Upper lobe of right lung (tissue), 1 donor: ENCODE results near the gene HOXA10. TPM values are rescaled to one million over a fixed set of nuclear protein-coding genes. Genes with fewer than 3 reads are reported as not detected.

ENCODE experiments used
- ATAC-seq: fragments of 200-7000 bp; cut with Tn5 transposase; one replicate; pipeline ENCODE4 v1.9.1; 2020; ENCODE audit warnings: mild to moderate bottlenecking, moderate library complexity
- DNase-seq: peaks from one replicate; pipeline ENCODE4 v3.0.0-alpha.2; 2020
- H3K27ac ChIP-seq: fragments of 200-600 bp; one replicate; pipeline ENCODE4 v1.8.0; 2022
- H3K27me3 ChIP-seq: fragments of 200-600 bp; one replicate; pipeline ENCODE4 v1.8.0; 2022; ENCODE audit warnings: mild to moderate bottlenecking
- H3K36me3 ChIP-seq: fragments of 200-600 bp; one replicate; pipeline ENCODE4 v1.8.0; 2022
- H3K4me1 ChIP-seq: fragments of 200-600 bp; one replicate; pipeline ENCODE4 v1.8.0; 2022
- H3K4me3 ChIP-seq: fragments of 200-600 bp; one replicate; pipeline ENCODE4 v1.8.0; 2022; ENCODE audit warnings: mild to moderate bottlenecking
- H3K9me3 ChIP-seq: fragments of 200-600 bp; one replicate; pipeline ENCODE4 v1.8.0; 2022
- intact Hi-C: fragments of 100-400 bp; cut with DNase I; formaldehyde crosslinking; loops from one replicate; pipeline ENCODE4 v1.11.0; 2022
- total RNA-seq: library from RNA; stranded (reverse); fragmentation: NEBNext Ultra II Directional; extraction: Animal tissue kit (Norgen Biotek cat#: 25700); gene quantifications from one replicate; pipeline ENCODE4 v1.2.1, GENCODE V29; 2021
- TF ChIP-seq, protein P1 (sequence below): fragments of 200-600 bp; IDR thresholded peaks from one replicate; pipeline ENCODE4 v1.8.0; 2022; ENCODE audit warnings: antibody characterized with exemption
- donor health status: DM: no; HTN: yes; CAD: no; lungs with severe emphysema.

The HOXA10 gene
- total RNA-seq, 1 donor from 2014 or later = 0.38 TPM

DNA sequence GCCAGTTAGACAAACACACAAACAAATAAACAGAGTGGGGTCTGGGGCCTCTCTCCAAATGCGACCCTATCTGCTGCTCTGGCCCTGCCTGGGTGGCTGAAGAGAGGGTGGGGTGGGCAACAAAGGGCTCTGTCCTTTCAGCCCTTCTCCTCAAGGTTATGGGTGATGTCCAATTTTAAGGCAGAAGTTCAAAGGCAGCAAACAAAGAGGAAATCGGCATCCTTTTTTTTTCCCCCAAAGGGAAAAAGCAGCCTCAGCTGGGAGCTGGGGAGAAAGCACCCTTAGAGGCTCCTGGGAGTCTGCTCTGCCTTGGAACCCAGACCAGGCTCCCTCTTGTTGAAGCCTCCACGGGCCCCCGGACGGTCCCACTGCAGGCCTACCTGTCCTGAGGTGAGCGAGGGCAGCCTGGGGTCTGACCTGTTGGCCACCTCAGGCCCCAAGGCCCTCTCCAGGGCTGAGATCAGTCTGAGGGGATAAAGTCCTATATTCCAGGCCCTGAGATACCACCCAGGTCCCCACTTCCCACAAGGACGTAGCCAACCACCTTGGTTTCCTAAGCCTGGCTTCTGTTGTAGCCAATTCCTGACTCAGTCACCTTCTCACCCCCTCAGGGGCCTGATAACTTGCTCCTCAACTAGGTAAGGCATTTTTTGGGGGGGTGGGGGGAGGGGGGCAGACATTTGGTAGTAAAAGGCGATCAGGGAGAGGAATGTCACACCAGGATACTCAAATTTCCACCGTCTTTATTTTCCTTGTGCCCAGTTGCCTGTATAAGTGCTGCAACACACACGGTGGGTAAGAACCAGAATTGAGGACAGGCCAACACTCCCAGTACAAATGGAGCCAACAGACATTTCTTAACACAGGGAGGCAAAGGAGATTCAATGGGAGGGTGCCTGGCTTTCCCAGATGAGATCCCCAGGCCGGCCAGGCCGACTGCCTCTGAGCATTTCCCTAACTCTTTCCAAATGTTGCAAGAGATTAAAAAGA is 6.6 kb upstream of the HOXA10 start:
- Histone ChIP-seq H3K27me3 (peaks cover 100% of the 10 kb centered on the region), H3K27ac (no peak overlapping the region), H3K9me3 (no peaks in the 10 kb centered on the region), H3K4me1 (peaks cover 18% of the 10 kb centered on the region), H3K4me3 (no peak overlapping the region), H3K36me3 (no peaks in the 10 kb centered on the region)
- TF ChIP-seq, protein P1, sequence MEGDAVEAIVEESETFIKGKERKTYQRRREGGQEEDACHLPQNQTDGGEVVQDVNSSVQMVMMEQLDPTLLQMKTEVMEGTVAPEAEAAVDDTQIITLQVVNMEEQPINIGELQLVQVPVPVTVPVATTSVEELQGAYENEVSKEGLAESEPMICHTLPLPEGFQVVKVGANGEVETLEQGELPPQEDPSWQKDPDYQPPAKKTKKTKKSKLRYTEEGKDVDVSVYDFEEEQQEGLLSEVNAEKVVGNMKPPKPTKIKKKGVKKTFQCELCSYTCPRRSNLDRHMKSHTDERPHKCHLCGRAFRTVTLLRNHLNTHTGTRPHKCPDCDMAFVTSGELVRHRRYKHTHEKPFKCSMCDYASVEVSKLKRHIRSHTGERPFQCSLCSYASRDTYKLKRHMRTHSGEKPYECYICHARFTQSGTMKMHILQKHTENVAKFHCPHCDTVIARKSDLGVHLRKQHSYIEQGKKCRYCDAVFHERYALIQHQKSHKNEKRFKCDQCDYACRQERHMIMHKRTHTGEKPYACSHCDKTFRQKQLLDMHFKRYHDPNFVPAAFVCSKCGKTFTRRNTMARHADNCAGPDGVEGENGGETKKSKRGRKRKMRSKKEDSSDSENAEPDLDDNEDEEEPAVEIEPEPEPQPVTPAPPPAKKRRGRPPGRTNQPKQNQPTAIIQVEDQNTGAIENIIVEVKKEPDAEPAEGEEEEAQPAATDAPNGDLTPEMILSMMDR = no peak
- DNase-seq (peak; percentile 38), ATAC-seq (no peak)
- intact Hi-C loops = no loop called here

GRCh38 chr7:27179503-27180430 is 5.6 kb upstream of the HOXA10 start:
- intact Hi-C loops = no loop called here
- H3K4me3 ChIP-seq = no peak overlapping the region
- peaks cover 100% of the 10 kb centered on the region for H3K27me3 ChIP-seq
- no peaks in the 10 kb centered on the region for H3K36me3 ChIP-seq
- TF ChIP-seq, protein P1 = peak; percentile 87
- no peak overlapping the region for H3K27ac ChIP-seq
- ATAC-seq (peak; percentile 81), DNase-seq (peak; percentile 81)
- peaks cover 14% of the 10 kb centered on the region for H3K4me1 ChIP-seq
- H3K9me3 ChIP-seq = no peaks in the 10 kb centered on the region

- Histone ChIP-seq H3K27me3 (peaks cover 100% of the 10 kb centered on the region), H3K36me3 (no peaks in the 10 kb centered on the region), H3K4me1 (peaks cover 16% of the 10 kb centered on the region), H3K27ac (no peak overlapping the region), H3K9me3 (no peaks in the 10 kb centered on the region), H3K4me3 (no peak overlapping the region)
- TF ChIP-seq, protein P1 = no peak
- DNase-seq (no peak), ATAC-seq (no peak)
- intact Hi-C loops = no loop called here
Observed at GRCh38 chr7:27179030-27179429, 4.9 kb upstream of the HOXA10 start.

DNA sequence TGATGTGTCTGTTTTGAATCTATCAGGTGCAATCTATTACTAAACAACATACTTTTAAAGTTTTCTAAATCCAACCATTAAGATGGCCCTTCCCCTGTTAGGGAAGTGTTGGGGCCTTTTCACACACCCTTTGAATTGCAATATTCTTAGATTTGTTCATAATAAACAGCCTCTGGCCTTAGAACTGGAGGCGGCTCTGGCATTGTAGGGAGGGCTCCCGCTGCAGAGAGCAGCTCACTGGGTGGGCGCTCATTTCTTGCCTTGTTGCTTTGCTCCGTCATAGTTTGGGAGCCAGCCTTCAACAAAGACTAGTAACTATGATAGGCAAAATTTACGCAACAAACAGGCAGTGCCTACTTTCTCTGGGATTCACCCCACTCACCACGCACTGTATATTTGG is 4.2 kb upstream of the HOXA10 start:
- intact Hi-C loops = no loop called here
- H3K27ac ChIP-seq = no peak overlapping the region
- H3K4me3 ChIP-seq = no peak overlapping the region
- TF ChIP-seq, protein P1 = no peak
- H3K36me3 ChIP-seq = no peaks in the 10 kb centered on the region
- DNase-seq (peak; percentile 17), ATAC-seq (no peak)
- peaks cover 100% of the 10 kb centered on the region for H3K27me3 ChIP-seq
- H3K9me3 ChIP-seq = no peaks in the 10 kb centered on the region
- H3K4me1 ChIP-seq = peaks cover 16% of the 10 kb centered on the region

GRCh38 chr7:27177795-27178320 is 3.7 kb upstream of the HOXA10 start:
- Histone ChIP-seq H3K36me3 (no peaks in the 10 kb centered on the region), H3K4me3 (no peak overlapping the region), H3K4me1 (peaks cover 17% of the 10 kb centered on the region), H3K27ac (no peak overlapping the region), H3K27me3 (peaks cover 100% of the 10 kb centered on the region), H3K9me3 (no peaks in the 10 kb centered on the region)
- DNase-seq (peak; percentile 3), ATAC-seq (no peak)
- intact Hi-C loops = no loop called here
- TF ChIP-seq, protein P1 = no peak
